HFF-Myc (cell line): ENCODE measurements around the gene LRRC51.

Experiments
- DNase-seq: peaks from one replicate; pipeline ENCODE4 v3.0.0-alpha.2; 2011; ENCODE audit warnings: low read depth; ENCODE audit errors: extremely low read depth
- H3K4me3 ChIP-seq: replicated peaks from 2 replicates; pipeline ENCODE4 v1.5.1; 2011; ENCODE audit warnings: low read depth, mild to moderate bottlenecking, control low read depth, low read length
- TF ChIP-seq, protein P1 (sequence below): IDR thresholded peaks from 2 replicates; pipeline ENCODE4 v1.5.1; 2012; ENCODE audit warnings: mild to moderate bottlenecking, low read depth, low read length, control low read depth; ENCODE audit errors: missing control alignments

The LRRC51 gene, protein sequence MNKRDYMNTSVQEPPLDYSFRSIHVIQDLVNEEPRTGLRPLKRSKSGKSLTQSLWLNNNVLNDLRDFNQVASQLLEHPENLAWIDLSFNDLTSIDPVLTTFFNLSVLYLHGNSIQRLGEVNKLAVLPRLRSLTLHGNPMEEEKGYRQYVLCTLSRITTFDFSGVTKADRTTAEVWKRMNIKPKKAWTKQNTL

DNA sequence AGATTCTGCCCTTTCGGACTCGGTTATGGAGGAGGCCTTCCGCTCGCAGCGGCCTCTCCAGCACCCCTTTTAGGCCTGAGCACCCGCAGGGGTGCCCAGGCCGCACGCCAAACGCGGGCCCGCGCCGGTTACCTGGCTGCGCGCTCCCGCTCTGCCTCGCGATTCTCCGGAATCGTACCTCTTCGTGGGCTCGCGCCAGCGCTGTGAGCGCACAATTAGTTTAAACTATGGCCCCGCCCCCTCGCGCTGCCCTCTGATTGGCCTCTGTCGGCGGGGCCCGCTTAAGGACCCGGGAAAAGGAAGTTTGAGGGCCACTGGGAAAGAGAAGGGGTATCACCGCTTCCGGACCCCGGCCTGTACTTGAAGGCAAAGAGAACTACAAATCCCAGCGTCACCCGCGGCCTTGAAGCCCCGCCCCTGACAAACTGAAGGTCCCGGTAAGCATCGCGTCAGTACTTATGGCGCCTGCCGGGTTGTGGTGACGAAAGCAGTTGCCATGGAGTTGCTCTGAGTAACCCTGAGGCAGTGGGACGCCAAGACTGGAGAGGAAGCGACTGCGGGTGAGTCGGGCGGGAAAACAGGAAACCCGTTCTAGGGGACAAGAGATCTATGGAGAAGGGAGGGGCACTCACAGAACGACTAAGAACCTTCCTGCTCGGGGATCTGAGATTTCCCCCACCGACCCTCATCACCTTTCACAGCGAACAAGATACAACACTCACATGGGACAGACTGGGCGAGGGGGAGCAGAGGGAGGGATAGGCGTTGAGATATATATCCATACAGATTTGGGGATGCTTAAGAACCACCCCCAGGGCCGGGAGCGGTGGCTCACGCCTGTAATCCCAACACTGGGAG lies at the start of gene LRRC51, which contains the start of gene NUMA1:
Gene LRRC51, plus strand, starts transcription at position 525 of the 858 bp plus-strand sequence. CDS start 8,234 bp downstream, outside the sequence.
Gene NUMA1, minus strand, starts transcription at position 217 of the 858 bp plus-strand sequence. CDS start 44,599 bp downstream, outside the sequence.
- TF ChIP-seq, protein P1, sequence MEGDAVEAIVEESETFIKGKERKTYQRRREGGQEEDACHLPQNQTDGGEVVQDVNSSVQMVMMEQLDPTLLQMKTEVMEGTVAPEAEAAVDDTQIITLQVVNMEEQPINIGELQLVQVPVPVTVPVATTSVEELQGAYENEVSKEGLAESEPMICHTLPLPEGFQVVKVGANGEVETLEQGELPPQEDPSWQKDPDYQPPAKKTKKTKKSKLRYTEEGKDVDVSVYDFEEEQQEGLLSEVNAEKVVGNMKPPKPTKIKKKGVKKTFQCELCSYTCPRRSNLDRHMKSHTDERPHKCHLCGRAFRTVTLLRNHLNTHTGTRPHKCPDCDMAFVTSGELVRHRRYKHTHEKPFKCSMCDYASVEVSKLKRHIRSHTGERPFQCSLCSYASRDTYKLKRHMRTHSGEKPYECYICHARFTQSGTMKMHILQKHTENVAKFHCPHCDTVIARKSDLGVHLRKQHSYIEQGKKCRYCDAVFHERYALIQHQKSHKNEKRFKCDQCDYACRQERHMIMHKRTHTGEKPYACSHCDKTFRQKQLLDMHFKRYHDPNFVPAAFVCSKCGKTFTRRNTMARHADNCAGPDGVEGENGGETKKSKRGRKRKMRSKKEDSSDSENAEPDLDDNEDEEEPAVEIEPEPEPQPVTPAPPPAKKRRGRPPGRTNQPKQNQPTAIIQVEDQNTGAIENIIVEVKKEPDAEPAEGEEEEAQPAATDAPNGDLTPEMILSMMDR, result no peak
- DNase-seq, result peak; percentile 99
- H3K4me3 ChIP-seq, result peak within 1 kb of the TSS; percentile 55

DNA sequence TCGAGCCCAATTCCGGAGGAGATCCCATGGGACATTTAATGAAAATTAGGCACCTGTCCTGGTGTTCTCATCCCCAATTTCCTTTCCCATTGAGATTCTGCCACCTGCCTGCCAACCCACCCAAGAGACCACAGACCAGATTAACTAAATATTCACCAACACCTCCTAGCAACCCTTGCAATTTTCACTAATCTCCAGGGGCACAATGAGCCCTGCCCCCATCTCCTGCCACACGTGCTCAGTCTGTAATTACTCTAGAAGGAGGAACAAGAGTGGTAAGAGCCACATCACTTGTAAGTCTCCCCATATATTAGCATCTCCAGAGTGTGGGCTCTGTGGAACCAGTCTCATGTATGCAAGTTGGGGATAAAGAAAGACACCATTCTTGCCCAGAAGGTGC lies 44.0 kb upstream of the LRRC51 start:
- no peak overlapping the region for H3K4me3 ChIP-seq
- TF ChIP-seq, protein P1, result no peak
- no peak for DNase-seq

DNA sequence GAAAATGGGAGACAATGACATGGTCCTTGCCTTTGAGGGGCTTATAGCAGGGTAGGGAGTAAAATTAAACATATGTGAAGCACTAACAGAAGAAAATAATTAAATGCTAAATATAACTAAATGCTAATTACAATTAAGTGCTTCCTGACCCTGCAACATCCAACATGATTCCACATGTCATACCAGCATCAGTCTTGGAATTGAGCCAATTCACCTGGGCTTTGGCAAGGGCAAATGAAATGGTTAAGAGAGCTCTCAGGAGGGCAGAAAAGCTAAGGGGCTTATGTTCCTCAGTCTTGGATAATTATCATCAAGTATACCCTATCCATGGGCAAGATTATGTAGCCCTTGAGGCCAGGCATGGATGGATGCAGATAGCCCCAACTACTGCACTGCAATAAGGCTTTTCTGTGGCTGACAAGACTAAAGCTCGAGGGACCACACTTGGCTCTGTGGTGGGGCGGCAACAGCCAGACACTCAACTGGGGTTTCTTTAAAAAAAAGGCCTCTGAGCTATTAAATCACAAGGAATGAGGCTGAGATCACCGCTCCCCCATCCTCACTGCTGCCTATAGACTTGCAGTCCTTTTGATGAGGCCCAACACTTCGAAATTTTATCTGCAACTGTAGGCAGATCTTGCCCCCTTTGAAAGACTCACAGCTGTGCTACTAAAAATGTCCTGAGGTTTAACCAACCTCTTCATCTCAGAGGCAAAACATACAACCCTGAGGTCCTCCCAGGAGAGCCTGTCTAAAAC lies 42.9 kb upstream of the LRRC51 start:
- DNase-seq, result no peak
- H3K4me3 ChIP-seq, result peak overlapping the region; percentile 75
- TF ChIP-seq, protein P1, result no peak

DNA sequence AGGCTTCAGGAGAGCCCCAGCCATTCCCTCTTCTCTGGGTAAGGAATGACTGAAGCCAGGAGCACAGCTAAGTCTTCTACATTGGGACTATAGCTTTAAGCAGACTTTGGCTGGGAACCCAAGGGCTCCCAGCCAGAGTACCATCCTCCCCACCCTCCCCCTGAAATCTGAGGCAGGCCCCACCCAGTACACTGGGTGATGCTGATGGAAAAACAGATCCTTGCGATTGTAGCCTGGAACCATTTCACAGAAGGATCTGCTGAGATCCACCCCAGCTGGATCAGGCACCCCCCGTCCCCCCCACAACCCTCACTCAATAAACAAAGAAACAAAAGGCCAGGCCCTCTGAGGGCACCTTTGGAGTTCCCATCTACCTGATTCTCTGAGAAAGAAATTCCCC lies 42.2 kb upstream of the LRRC51 start:
- peak; percentile 35 for DNase-seq
- TF ChIP-seq, protein P1, result no peak
- peak overlapping the region; percentile 75 for H3K4me3 ChIP-seq

DNA sequence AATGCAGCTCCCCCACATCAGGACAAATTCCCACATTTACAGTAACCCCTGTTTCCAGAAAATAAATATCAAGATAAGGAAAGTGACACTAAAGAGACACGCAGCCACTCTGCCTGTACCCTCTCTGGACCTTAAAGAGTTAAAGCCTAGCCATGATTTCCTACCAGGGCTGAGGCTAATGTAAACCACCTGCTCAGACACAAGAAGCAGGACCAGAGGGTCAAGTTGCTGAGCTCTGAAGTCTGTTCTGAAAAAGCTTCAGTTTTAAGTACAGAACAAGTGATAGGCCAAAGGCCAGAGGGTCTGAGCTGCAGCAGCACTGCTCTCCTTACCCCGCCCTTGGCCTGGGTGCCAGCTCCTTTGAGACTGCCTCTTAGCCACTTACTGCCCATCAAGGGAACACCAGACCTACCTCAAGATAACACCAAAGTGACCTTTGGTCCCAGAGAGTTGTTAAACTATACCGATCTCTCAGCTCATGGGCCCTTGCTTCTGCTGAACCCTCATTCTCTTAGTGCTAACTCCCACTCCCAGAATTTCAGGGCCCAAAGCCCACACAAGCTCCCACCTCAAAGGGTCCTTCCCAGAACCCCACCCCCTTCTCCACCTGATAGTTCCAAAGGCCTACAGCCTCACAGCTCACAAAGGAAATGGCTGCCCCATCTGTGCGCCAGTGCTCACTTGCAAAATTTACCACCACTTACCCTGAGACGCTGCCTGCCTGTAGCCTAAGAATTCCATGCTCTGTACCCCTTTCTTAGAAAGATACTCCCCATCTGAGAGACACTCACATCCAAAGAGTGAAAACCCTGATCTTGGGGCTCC lies 41.4 kb upstream of the LRRC51 start:
- DNase-seq, result peak; percentile 68
- TF ChIP-seq, protein P1, result no peak
- H3K4me3 ChIP-seq, result peak overlapping the region; percentile 75

DNA sequence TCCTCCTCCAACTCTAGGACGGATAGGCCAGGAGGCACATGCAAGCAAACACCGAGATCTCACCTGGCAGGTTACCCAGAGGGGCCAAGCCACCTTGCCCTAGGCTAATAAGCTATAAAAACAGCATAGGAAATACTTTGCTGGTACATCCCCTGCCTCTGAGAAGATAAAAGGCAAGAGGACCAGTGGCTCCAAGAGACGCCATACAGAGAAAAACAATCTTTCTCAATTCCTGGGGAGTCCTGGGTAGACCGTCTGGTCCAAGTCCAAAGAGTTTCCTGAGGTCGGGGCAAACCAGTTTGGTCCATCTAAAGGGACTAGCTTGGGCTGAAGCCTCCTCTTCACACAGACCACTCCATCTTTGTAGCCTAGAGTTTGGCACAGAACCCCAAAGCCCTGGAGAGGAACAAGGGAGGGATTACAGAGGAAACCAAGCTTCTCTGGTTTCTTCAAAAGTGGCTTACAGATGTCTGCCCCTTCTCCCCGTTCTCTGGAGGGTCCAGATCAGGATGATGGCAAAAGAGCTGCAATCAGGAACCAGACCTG lies 40.7 kb upstream of the LRRC51 start:
- DNase-seq, result no peak
- TF ChIP-seq, protein P1, result no peak
- peak overlapping the region; percentile 75 for H3K4me3 ChIP-seq
